ENCODE results near the gene BEAN1.
"Not testable (repeated sequence)": the region's sequence is repeated elsewhere in the genome, so short reads cannot be mapped to it uniquely, and the experiment has no call there.

- TF ChIP-seq CTCF (IDR thresholded peaks at IDR 0.05; ENCODE audit: insufficient read depth, low read length); GABPA (IDR thresholded peaks at IDR 0.05; ENCODE audit: low read depth); REST (IDR thresholded peaks at IDR 0.05; ENCODE audit: insufficient replicate concordance, low read depth); SPI1 (IDR thresholded peaks at IDR 0.05; ENCODE audit: borderline replicate concordance, low read depth): not testable (repeated sequence)
Measured at GRCh38 chr16:66514980-66515595, 88.0 kb downstream of the BEAN1 start.

All from HL-60 (cell line).